ENCODE data around the gene SCUBE1. TPM values are rescaled to one million over a fixed set of nuclear protein-coding genes. Genes with fewer than 3 reads are reported as not detected.

SCUBE1 gene
- total and polyA plus RNA-seq, 2 donors (not counting 3 experiments of a cell fraction or from before 2014, with no cell fraction given) = 0.07 TPM; not detected in 1

- intact Hi-C loops (cut with micrococcal nuclease) = no loop called here
- CTCF ChIA-PET = no interaction called here
- no peak overlapping the region for H3K9ac ChIP-seq (replicated peaks; ENCODE audit: extremely low read depth, insufficient read depth, low read length)
- BruUV-seq (replicated peaks) = no TSS peak
- H3K9me1 ChIP-seq (replicated peaks; ENCODE audit: control insufficient read depth, extremely low read depth, insufficient read depth, low read length) = no peaks in the 10 kb centered on the region
- H3K79me2 ChIP-seq (ENCODE audit: control insufficient read depth, insufficient read depth, low read length) = no peaks in the 10 kb centered on the region
- H2AFZ ChIP-seq (ENCODE audit: low read depth, low read length) = no peak overlapping the region
- H3K36me3 ChIP-seq (ENCODE audit: control insufficient read depth in 2 of 2, extremely low read depth in 1 of 2, insufficient read depth in 2 of 2, low read length in 2 of 2) = no peaks in the 10 kb centered on the region
- no peaks in the 10 kb centered on the region for H3K9me3 ChIP-seq (replicated peaks; ENCODE audit: control insufficient read depth, insufficient read depth, low read length)
- no peak for FAIRE-seq
- DNase-seq (ENCODE audit: low read depth, low spot score) = no peak
- dilution Hi-C loops (cut with MboI; ENCODE audit: extremely low pct_ligation_motif_present, low sequenced_read_pairs) = no loop called here
- H3K4me1 ChIP-seq (ENCODE audit: control insufficient read depth, extremely low read depth, insufficient read depth, low read length) = no peaks in the 10 kb centered on the region
- TF ChIP-seq GATA2 (IDR thresholded peaks at IDR 0.05; ENCODE audit: insufficient read depth, insufficient read length, low read depth, low read length) (no peak), CTCF (IDR thresholded peaks at IDR 0.05; ENCODE audit: extremely low read depth in 1 of 2, insufficient read depth in 1 of 2, low read depth in 1 of 2, low read length in 2 of 2) (no peak), JUN (IDR thresholded peaks at IDR 0.05; ENCODE audit: borderline replicate concordance, insufficient read depth, insufficient read length, low read depth) (no peak), MAX (IDR thresholded peaks at IDR 0.05; ENCODE audit: insufficient read depth, insufficient read length) (no peak), POLR2AphosphoS5 (IDR thresholded peaks at IDR 0.05; ENCODE audit: insufficient read depth, low read depth, low read length) (no peak), POLR2A (IDR thresholded peaks at IDR 0.05; ENCODE audit: low read depth, low read length) (no peak), FOS (IDR thresholded peaks at IDR 0.05; ENCODE audit: borderline replicate concordance, insufficient read depth, low read length) (no peak), MYC (IDR thresholded peaks at IDR 0.05; ENCODE audit: low read depth, low read length) (no peak), EZH2 (IDR thresholded peaks at IDR 0.05; ENCODE audit: borderline replicate concordance, low read depth, low read length, severe bottlenecking) (no peak)
- H3K4me3 ChIP-seq (replicated peaks in 1 of 3; ENCODE audit: insufficient read depth in 1 of 3, low read depth in 1 of 3, low read length in 3 of 3) = no peak overlapping the region
- POLR2A ChIA-PET = no interaction called here
- H4K20me1 ChIP-seq (replicated peaks; ENCODE audit: control insufficient read depth, extremely low read depth, insufficient read depth, low read length) = no peaks in the 10 kb centered on the region
- H3K27ac ChIP-seq (ENCODE audit: insufficient read depth, low read depth, low read length) = no peak overlapping the region
- H3K27me3 ChIP-seq (ENCODE audit: control insufficient read depth in 2 of 2, insufficient read depth in 2 of 2, low read length in 2 of 2) = no peaks in the 10 kb centered on the region
- H3K4me2 ChIP-seq (ENCODE audit: insufficient read depth, low read length) = no peak overlapping the region
These were observed 102.0 kb downstream of the SCUBE1 start for GRCh38 chr22:43241138-43241597.

Measured in endothelial cell of umbilical vein (primary cell).